T-helper 2 cell treated with Interferon-gamma antibody and Interleukin-4, amounts not matched to agents 5 μg/mL and 100 μg/mL, for 36 hours (primary cell): ENCODE results near the gene FGF12.
"Not testable (repeated sequence)": the region's sequence is repeated elsewhere in the genome, so short reads cannot be mapped to it uniquely, and the experiment has no call there.

Source experiments
- DNase-seq: peaks from one replicate; pipeline ENCODE4 v3.0.0; 2021; ENCODE audit warnings: low spot score
- H3K27ac Mint-ChIP-seq: one replicate; pipeline ENCODE4 v1.8.0; 2021; ENCODE audit warnings: mild to moderate bottlenecking, mixed read lengths
- H3K27me3 Mint-ChIP-seq: one replicate; pipeline ENCODE4 v1.8.0; 2021; ENCODE audit warnings: low read depth, mixed read lengths
- H3K36me3 Mint-ChIP-seq: one replicate; pipeline ENCODE4 v1.8.0; 2021; ENCODE audit warnings: low read depth, mixed read lengths
- H3K4me1 Mint-ChIP-seq: one replicate; pipeline ENCODE4 v1.8.0; 2021; ENCODE audit warnings: low read depth, mixed read lengths
- H3K4me3 Mint-ChIP-seq: one replicate; pipeline ENCODE4 v1.8.0; 2022; ENCODE audit warnings: mild to moderate bottlenecking, moderate library complexity, mixed read lengths
- H3K9me3 Mint-ChIP-seq: one replicate; pipeline ENCODE4 v1.8.0; 2021; ENCODE audit warnings: mixed read lengths

The FGF12 gene

DNA sequence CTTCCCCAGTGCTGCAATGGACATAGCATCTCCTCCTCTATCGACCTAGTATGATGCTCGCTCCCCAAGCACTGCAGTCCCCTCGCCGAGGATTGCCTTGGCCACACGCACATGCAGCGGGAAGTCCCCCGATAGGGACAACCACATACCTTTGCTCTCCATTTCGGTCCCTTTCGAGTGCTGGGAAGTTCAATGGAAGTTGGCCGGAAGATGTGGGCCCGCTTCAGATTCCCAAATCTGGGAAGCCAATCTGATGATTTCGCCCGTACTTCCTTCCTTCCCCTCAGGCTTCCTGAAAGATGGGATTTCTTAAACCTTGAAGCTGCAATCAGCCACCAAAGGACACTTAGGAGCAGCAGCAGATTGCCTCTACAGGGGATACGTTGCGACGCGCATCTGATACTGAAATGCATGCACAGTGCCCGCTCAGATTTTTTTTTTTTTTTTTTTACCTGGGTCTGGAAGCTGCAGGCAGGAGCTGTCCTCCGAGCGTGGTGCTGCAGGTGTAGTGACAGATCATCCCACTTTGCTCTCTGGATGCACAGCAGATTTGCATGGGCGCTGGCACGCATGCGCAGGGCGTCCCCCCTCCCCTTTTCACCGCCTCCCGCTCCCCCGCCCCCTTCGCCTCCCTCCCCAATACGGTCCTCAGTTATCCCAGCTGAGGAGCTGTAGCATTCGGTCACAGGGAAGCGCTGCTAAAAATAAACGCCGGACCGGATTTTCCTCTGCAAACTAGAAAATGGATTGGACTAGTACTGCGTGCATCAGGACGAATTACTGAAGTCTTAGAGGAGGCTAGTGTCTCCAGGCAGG is at the start of gene FGF12:
Gene FGF12 (minus strand): TSS at position 510 of the 816 bp plus-strand sequence.
- Mint-ChIP-seq H3K36me3 (no peaks in the 10 kb centered on the region), H3K27ac (no peak within 1 kb of the TSS), H3K4me1 (peaks cover 2% of the 10 kb centered on the region), H3K27me3 (peaks cover 23% of the 10 kb centered on the region), H3K4me3 (no peak within 1 kb of the TSS), H3K9me3 (no peaks in the 10 kb centered on the region)
- DNase-seq: no peak

DNA sequence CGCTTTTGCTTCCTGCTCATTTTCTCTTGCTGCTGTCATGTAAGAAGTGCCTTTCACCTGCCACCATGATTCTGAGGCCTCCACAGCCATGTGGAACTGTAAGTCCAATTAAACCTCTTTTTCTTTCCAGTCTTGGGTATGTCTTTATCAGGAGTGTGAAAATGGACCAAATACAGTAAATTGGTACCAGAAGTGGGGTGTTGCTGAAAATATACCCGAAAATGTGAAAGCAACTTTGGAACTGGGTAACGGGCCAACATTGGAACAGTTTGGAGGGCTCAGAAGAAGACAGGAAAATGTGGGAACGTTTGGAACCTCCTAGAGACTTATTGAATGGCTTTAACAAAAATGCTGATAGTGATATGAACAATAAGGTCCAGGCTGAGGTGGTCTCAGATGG is 47.0 kb upstream of the FGF12 start:
- H3K4me1 Mint-ChIP-seq, H3K27me3 Mint-ChIP-seq: not testable (repeated sequence)

DNA sequence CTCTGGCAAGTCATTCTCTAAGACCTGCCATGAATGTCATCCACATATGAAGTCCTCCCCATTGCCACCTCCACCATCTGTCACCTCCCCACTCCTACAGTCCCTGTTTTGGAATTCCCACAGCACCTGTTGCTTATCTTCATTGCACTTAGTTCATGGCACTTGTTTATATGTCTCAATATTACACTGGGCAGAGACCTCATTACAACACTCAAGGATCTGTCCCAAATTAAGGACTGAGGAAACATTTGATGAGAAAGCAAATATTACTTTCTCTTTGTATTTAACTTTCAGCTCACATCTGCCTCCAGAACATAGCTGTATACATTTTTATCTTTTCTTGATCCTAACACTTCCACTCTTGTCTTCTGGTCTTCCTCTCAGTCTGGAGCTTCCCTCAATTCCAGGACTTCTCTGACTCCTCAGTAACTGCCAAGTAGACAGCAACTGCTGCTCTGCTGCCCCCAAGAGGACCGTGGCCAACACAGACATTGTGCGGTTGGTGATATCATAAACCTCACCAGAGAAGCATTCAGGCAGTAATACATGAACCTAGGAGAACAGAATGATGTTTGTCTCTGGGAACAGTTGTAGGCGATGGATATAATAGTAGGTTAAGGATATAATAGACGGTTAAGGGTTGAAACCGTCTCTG is 45.0 kb upstream of the FGF12 start:
- Mint-ChIP-seq H3K4me3 (no peak overlapping the region), H3K4me1 (no peaks in the 10 kb centered on the region), H3K27ac (no peak overlapping the region), H3K9me3 (peaks cover 13% of the 10 kb centered on the region), H3K36me3 (no peaks in the 10 kb centered on the region), H3K27me3 (no peaks in the 10 kb centered on the region)
- no peak for DNase-seq

More for the DNA sequence above, 47.0 kb upstream of the FGF12 start:
- peaks cover 13% of the 10 kb centered on the region for H3K9me3 Mint-ChIP-seq
- H3K36me3 Mint-ChIP-seq, DNase-seq, H3K4me3 Mint-ChIP-seq, H3K27ac Mint-ChIP-seq: not testable (repeated sequence)

DNA sequence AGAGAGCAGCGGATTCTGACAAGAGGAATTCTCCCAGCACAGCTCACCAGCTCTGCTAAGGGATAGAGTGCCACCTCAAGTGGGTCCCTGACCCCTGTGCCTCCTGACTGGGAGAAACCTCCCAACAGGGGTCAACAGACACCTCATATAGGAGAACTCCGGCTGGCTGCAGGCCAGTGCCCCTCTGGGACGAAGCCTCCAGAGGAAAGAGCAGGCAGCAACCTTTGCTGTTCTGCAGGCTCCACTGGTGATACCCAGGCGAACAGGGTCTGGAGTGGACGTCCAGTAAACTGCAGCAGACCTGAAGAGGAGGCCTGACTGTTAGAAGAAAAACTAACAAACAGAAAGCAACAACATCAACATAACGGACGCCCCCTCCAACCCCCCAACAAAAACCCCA is 31.3 kb upstream of the FGF12 start:
- DNase-seq: no peak
- Mint-ChIP-seq H3K4me1 (no peaks in the 10 kb centered on the region), H3K36me3 (no peaks in the 10 kb centered on the region), H3K4me3 (no peak overlapping the region), H3K27me3 (no peaks in the 10 kb centered on the region), H3K9me3 (no peaks in the 10 kb centered on the region), H3K27ac (no peak overlapping the region)

DNA sequence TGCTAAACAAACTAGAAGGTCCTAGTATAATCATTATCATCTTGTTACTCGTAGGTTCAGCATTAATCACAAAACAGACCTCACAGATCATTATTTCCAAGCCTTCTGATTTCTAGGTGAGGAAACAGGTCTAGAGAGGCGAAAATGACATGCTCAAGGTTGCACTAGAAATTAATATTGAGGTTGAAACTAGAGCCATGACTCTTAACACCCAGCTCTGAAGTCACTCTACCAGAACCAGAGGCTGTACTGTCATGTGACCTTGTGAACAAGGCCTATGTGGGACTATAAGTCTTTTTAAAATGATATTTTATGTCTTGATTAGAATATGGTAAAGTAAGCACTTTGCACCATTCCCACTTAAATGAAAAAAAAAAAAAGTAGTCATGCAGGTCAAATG is 23.8 kb upstream of the FGF12 start:
- Mint-ChIP-seq H3K4me1 (no peaks in the 10 kb centered on the region), H3K27me3 (peaks cover 2% of the 10 kb centered on the region), H3K27ac (no peak overlapping the region), H3K36me3 (no peaks in the 10 kb centered on the region), H3K4me3 (no peak overlapping the region), H3K9me3 (no peaks in the 10 kb centered on the region)
- DNase-seq: no peak

DNA sequence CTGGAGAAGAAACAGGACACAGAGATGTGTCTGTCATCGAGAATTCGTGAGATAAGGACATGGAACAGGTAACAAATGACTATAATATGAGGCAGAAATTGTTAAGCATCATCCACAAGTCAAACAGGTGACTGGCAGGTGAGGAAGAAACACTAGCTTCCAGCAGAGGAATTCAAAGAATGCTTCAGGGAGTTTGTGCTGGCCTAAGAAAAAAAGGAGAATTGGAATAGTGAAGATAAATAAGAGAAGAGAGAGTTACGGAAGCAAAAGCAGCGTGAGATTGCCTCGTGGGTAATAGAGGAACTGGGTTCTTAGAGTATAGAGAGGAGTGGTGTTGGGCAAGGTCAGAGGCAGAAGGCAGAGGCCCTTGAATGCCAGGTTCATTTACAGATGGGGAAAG is 22.9 kb upstream of the FGF12 start:
- H3K4me1 Mint-ChIP-seq: no peaks in the 10 kb centered on the region
- no peak for DNase-seq
- H3K9me3 Mint-ChIP-seq: no peaks in the 10 kb centered on the region
- no peak overlapping the region for H3K27ac Mint-ChIP-seq
- H3K4me3 Mint-ChIP-seq: no peak overlapping the region
- H3K36me3 Mint-ChIP-seq: no peaks in the 10 kb centered on the region
- peaks cover 2% of the 10 kb centered on the region for H3K27me3 Mint-ChIP-seq

DNA sequence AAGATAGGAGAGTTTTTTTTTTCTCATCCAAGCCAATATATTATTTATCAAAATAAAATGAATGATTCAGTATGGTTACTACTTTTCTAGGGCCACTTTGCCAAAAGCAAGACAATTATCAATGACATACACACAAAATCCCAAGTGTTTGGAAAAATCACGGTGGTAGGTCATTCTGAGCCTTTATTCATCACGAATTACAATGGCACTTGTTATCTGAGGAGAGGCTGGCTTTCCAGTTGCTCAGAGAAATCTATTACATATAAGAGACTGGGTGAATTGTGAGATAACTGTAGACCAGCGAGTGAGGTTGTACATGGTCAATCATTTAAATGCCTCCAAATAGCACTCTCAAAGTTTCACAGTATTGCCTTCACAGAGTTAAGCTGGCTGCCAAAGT is 20.4 kb upstream of the FGF12 start:
- Mint-ChIP-seq H3K9me3 (no peaks in the 10 kb centered on the region), H3K27me3 (peaks cover 2% of the 10 kb centered on the region), H3K36me3 (no peaks in the 10 kb centered on the region), H3K27ac (no peak overlapping the region), H3K4me1 (no peaks in the 10 kb centered on the region), H3K4me3 (no peak overlapping the region)
- DNase-seq: no peak

DNA sequence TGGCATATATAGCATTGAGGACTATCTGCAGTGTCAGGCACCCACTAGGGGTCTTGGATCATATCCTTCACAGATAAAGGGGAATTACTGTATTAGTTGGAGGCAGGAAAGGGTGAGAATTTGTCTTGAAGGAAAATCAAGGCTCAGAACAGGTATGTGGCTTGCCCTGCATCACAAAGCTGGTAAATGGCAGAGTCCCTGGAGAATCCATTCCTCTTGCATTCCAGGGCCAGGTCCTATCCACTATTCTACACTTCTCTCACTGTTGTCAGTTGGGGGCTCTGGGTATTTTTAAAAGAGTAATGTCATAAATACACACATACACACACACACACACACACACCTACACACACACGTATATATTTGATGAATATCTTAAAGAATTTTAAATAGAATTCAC is 19.8 kb upstream of the FGF12 start:
- Mint-ChIP-seq H3K4me1 (no peaks in the 10 kb centered on the region), H3K27ac (no peak overlapping the region), H3K9me3 (no peaks in the 10 kb centered on the region), H3K27me3 (peaks cover 2% of the 10 kb centered on the region), H3K36me3 (no peaks in the 10 kb centered on the region), H3K4me3 (no peak overlapping the region)
- no peak for DNase-seq

DNA sequence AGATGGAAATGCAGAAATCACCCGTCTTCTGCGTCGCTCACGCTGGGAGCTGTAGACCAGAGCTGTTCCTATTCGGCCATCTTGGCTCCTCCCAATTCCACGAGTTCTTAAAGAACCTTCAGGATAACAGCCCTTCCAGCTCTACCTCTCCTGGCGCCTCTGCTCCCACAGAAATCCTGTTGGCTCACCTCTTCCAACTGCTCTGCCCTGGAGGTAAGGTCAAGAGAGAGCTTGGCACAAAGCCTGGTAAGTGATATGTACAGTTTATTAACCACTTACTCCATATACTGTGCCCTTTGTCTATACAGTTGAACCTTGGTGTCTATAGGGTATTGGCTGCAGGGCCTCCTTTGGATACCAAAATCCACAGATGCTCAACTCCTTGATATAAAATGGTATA is 17.8 kb upstream of the FGF12 start:
- Mint-ChIP-seq H3K4me3 (no peak overlapping the region), H3K27me3 (peaks cover 2% of the 10 kb centered on the region), H3K4me1 (no peaks in the 10 kb centered on the region), H3K9me3 (no peaks in the 10 kb centered on the region), H3K36me3 (no peaks in the 10 kb centered on the region), H3K27ac (no peak overlapping the region)
- no peak for DNase-seq

DNA sequence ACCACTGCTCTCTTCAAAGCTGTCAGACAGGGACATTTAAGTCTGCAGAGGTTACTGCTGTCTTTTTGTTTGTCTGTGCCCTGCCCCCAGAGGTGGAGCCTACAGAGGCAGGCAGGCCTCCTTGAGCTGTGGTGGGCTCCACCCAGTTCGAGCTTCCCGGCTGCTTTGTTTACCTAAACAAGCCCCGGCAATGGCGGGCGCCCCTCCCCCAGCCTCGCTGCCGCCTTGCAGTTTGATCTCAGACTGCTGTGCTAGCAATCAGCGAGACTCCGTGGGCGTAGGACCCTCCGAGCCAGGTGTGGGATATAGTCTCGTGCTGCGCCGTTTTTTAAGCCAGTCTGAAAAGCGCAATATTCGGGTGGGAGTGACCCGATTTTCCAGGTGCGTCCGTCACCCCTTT is 17.3 kb upstream of the FGF12 start:
- H3K9me3 Mint-ChIP-seq, H3K4me1 Mint-ChIP-seq, H3K27ac Mint-ChIP-seq, H3K4me3 Mint-ChIP-seq, DNase-seq, H3K27me3 Mint-ChIP-seq, H3K36me3 Mint-ChIP-seq: not testable (repeated sequence)

DNA sequence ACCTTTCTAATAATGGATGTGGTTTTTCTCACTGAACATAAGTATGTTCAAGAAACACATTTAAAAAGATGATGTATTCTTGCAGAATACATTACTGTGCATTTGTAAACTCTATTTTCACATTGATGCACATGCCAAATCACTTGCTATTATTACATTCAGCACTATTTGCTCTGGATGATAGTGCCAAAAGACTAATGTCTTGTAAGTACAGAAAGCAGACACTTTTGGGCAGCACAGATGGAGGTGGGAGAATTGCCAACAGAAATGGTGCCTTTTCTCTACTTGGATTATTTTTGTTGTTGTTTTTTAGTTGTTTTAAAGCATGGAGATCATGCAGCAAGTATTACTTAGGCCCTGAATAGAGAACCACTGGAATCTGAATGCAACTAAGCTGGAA is 10.2 kb upstream of the FGF12 start:
- Mint-ChIP-seq H3K9me3 (no peaks in the 10 kb centered on the region), H3K4me3 (no peak overlapping the region), H3K27ac (no peak overlapping the region), H3K27me3 (no peaks in the 10 kb centered on the region), H3K4me1 (no peaks in the 10 kb centered on the region), H3K36me3 (no peaks in the 10 kb centered on the region)
- no peak for DNase-seq

DNA sequence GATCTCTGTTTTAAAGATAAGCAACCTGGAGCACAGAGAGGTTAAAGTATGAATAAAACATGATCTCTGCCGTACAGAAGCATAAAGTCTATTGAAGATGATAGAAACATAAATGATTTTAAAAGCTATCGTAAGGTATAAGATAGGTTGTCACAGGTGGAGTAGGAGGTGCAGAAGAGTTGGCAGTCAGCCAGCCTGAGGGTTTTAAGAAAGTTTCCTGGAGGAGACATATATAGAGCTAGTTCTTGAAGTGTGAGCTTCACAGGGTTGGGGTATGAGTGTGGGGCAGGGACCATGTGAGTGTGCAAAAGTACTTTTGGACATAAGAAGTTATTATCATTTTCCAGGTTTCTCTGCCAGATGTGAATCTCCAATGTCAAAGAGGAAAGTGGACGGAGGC is 3.9 kb upstream of the FGF12 start:
- no peak for DNase-seq
- Mint-ChIP-seq H3K36me3 (no peaks in the 10 kb centered on the region), H3K27ac (no peak overlapping the region), H3K4me3 (no peak overlapping the region), H3K4me1 (peaks cover 2% of the 10 kb centered on the region), H3K27me3 (peaks cover 18% of the 10 kb centered on the region), H3K9me3 (no peaks in the 10 kb centered on the region)

DNA sequence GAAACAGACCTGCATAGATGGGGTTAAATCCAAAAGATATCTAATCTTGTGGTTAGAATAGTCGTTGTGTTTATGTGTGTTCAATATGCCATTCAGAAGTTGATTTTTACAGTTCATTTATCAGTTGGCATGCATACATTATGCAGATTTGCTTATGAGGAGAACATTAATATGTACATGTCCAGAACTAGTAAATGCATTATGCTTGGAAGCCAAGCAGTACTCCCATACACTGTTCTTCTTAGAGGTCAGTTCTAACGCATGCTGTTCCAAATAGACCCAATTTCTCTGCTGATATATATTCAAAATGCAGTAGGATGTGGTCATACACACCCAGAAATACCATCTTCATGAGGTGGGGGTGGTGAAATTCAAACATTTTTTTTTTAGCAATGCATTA is 956 bp downstream of the FGF12 start:
- Mint-ChIP-seq H3K27me3 (peaks cover 23% of the 10 kb centered on the region), H3K27ac (no peak overlapping the region), H3K36me3 (no peaks in the 10 kb centered on the region), H3K4me3 (no peak overlapping the region), H3K4me1 (peaks cover 2% of the 10 kb centered on the region), H3K9me3 (no peaks in the 10 kb centered on the region)
- no peak for DNase-seq

DNA sequence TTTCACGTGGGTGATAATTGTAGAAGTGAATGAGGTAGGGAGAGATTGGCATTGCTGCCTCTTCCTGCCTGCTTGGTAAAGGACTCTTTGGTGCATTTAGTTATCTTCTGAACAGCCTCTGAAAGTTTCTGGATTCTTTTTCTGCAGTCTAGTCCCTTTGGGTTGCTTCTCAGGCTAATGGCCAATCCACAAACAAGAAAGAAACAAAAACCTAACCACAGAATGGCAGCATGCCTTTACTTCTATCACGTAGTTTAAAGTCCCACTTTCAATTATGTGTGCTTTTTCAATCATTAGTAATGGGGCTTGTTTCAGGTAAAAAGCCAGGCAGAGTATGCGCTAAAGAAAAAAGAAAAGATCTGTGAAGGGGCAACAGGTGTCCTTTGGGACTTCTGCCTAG is 7.4 kb downstream of the FGF12 start:
- Mint-ChIP-seq H3K36me3 (no peaks in the 10 kb centered on the region), H3K4me1 (no peaks in the 10 kb centered on the region), H3K4me3 (no peak overlapping the region), H3K27ac (no peak overlapping the region), H3K27me3 (no peaks in the 10 kb centered on the region), H3K9me3 (no peaks in the 10 kb centered on the region)
- DNase-seq: no peak

DNA sequence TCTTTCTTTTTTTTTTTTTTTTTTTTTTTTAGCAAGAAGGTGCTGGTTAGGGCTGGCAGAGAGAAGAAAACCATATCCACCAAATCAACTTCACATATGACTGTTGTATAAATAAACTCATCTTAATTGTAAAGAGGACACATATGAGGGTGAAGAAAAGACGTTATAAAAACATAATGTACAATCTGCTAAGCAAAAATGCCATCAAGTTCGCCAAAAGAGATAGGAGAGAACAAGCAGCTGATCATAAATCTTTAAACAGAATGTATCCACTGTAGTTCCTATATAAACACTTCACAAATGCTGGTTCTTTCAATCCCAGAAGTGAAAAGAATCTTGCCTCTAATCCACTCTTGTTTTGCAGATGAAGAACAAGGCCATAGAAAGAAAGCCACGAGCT is 9.2 kb downstream of the FGF12 start:
- Mint-ChIP-seq H3K4me1 (no peaks in the 10 kb centered on the region), H3K4me3 (no peak overlapping the region), H3K27ac (no peak overlapping the region), H3K36me3 (no peaks in the 10 kb centered on the region), H3K27me3 (no peaks in the 10 kb centered on the region), H3K9me3 (no peaks in the 10 kb centered on the region)
- no peak for DNase-seq
